GM21786 (cell line): Measurements from ENCODE around the gene CTCF.

Experiments used
- ATAC-seq: cut with Tn5 transposase; IDR thresholded peaks from one replicate; pipeline ENCODE4 v1.9.1; 2021; ENCODE audit not compliant: unreplicated experiment

Gene CTCF

GRCh38 chr16:67594256-67594915 is 32.1 kb downstream of the CTCF start:
- no peak for ATAC-seq

GRCh38 chr16:67594956-67595355 is 32.6 kb downstream of the CTCF start:
- no peak for ATAC-seq

GRCh38 chr16:67598527-67598926 is 36.2 kb downstream of the CTCF start:
- ATAC-seq: no peak

DNA sequence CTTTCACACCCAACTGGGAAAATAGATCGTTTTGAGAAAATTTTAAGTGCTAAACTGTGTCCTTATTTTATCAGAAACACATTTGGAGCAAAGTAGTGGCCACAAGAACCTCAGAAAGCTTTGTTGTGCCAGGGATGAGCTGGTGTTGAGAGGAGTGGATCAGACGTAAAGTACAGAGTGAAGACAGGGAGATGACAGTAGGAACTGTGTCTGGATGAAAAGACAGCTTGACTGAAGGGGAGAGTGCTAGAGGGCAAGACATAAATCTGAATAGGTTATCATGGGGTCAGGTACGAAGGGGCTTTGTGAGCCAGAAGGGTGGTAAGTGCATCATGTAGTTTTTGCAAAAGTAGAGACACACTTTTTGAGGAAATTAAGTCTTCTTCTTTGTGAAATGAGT is 43.3 kb downstream of the CTCF start:
- no peak for ATAC-seq

DNA sequence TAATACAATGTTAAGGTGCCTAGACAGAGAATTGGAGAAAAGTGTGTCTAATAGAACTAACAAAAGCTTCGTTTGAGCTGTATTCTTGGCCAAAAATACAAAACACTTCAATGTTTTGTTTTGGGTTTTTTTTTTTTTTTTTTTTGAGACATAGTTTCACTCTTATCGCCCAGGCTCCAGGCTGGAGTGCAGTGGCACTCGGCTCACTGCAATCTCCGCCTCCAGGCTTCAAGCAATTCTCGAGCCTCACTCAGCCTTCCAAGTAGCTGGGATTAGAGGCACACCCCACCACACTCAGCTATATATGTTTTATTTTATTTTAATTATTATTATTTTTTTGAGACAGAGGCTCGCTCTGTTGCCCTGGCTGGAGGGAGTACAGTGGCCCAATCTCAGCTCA is 44.3 kb downstream of the CTCF start:
- ATAC-seq: no peak

DNA sequence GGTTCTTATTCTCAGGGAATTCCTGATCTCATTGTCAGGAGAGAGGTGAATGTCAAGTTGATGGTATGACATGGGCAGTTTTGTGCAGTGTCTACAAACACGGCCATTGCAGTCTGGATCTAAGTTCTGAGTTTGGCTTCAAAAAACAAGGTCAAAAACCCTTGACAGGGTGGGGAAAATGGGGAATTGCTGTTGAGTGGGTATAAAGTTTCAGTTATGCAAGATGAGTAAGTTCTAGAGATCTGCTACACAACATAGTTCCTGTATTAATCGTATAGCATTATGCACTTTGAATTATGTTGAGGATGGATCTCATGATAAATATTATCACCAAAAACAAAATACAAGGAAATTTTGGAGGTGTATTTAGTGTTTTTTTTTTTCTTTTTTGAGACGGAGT is 46.0 kb downstream of the CTCF start:
- ATAC-seq: no peak

DNA sequence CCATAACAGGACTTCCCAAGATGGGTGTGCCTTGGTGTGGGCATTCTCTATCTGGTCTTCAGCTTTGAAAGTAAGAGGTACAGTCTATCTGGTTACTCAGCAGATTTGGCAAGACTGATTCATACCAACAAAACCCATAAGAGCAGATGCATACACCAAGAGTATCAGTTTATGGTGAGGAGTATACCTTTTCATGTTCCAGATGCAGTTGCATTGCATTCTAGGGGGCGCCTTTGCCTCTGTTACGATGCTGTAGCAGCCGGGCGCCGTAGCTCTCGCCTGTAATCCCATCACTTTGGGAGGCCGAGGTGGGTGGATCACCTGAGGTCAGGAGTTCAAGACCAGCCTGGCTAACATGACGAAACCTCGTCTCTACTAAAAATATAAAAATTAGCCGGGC is 51.5 kb downstream of the CTCF start:
- no peak for ATAC-seq

GRCh38 chr16:67628216-67628615 is 65.9 kb downstream of the CTCF start:
- ATAC-seq: no peak

DNA sequence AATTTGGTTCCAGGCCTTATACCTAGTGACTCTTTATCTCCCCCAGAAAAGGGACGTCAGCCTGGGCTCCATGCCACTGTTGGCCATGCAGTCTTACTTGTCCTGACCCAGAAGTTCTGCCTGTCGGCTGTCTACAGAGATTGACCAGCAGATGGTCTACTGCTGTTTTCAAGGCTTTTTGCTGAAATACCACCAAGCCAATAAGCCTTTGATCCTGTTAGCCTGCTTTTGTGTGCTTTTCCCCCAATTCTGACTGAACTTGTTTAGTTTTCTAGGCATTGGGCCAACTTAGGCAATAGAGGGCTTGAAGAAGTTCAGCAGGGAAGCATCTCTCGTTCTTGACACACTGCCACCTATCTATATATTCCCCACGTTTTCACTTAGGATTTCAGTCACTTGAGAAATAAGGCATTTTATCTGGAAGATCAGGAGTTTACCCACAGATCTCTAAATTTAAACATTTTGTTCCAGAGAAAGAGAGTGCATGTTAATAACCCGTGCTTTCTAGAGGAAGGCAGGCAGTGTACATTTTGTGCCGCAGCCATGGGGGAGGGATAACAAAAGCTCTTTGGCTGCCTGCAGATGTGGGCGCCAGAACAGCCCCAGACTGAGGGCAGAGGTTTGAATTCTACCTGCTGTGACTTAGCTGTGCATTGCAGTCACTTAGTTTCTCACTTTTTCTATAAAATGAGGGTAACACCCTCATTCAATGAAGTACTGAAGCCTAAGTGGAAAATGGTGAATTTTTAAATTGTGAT is 70.3 kb downstream of the CTCF start:
- ATAC-seq: no peak

- ATAC-seq: no peak
Observed at GRCh38 chr16:67636713-67637112, 74.4 kb downstream of the CTCF start.

DNA sequence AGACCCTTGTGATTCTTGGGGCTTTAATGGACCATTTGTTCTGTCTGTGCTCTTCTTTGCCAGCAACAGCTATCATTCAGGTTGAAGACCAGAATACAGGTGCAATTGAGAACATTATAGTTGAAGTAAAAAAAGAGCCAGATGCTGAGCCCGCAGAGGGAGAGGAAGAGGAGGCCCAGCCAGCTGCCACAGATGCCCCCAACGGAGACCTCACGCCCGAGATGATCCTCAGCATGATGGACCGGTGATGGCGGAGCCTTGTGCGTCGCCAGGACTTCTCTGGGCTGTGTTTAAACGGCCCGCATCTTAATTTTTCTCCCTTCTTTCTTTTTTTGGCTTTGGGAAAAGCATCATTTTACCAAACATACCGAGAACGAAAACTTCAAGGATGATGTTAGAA is 75.3 kb downstream of the CTCF start:
- no peak for ATAC-seq

DNA sequence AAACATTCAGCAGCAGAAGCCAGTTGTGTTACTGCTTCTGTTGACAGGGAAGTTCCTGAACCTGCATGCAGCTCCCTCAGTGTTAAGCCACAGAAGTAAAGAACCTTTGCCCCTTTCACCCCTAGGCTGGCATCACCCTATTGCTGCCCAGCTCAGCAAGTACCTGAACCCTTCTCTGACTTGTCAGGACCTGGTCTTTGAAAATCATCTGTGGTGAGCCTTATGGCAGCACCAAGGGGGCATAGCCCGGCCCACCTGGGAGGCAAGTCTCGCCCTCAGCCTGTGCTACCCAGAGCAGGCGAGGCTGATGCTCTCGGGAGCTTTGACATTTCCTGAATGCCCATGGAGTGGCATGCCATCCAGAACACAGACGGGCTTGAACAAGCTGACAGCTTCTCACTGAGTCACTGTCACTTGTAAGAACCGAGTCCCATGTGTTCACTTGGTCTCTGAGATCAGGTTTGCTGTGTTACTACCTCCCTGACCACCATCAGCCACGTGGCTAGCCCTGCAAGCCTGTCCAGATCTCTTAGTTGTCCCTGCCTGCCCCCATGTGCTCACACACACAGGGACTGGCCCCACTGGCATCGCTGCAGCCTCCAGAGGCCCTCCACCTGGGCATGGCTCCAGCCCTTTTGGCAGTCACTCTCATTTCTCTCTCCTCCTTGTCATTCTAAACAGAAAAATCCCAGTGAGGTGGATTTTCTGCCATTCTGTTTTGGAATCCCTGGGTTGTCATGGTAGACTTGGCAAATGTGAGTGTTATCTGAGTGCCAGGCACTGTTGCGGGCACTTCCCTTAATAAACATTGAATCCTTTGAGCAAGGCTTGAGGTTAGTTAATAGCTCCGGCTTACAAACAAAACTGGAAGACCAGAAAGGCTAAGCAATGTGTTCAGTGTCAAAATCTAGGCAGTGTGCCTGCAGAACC is 79.7 kb downstream of the CTCF start:
- ATAC-seq: no peak

- ATAC-seq: no peak
Observed at GRCh38 chr16:67644038-67644437, 81.7 kb downstream of the CTCF start.

DNA sequence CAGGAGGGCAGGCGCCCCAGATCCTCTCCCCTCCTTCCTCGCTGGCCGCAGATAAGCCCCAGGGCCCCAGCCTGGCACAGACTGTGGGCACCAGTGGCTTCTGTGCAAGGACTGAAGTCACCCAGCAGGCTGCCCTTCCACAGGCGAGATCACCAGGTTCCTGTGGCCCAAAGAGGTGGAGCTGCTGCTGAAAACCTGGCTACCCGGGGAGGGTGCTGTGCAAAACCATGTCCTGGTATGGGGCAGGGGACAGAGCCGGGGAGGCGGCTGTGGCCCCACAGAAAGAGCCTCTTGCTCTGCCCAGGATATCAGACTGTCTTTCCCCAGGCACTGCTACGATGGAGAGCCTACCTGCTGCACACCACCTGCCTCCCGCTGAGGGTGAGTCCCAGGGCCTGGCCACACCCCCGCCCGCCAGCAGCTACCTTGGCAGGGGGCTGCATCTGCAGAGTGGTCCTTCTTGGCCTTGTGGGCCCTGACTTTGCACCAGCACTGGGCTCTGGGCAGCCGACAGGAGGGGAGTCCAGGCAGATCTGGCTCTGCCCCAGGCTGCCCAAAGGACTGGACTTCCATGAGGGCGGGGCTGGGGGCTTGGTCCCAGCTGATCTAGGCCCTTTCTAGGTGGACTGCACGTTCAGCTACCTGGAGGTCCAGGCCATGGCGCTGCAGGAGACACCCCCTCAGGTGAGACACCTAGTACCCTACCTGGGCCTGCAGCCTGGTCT is 83.2 kb downstream of the CTCF start:
- no peak for ATAC-seq

GRCh38 chr16:67647111-67647651 is 84.9 kb downstream of the CTCF start:
- no peak for ATAC-seq

DNA sequence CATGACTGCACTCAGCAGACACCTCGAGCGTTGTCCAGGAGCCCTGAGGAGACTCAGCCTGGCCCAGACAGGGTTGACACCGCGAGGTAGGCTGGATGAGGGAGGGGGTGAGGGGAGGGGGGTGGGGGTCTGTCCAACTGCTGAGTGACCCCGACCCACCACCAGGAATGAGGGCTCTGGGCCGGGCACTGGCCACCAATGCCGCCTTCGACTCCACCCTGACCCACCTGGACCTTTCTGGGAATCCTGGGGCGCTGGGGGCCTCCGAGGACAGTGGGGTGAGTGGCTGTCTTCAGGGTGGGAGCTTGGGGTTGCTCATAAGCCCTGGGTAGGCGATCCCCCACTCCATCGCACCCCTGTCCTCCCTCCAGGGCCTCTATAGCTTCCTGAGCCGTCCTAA is 85.4 kb downstream of the CTCF start:
- ATAC-seq: no peak

GRCh38 chr16:67648088-67648763 is 85.9 kb downstream of the CTCF start:
- no peak for ATAC-seq

DNA sequence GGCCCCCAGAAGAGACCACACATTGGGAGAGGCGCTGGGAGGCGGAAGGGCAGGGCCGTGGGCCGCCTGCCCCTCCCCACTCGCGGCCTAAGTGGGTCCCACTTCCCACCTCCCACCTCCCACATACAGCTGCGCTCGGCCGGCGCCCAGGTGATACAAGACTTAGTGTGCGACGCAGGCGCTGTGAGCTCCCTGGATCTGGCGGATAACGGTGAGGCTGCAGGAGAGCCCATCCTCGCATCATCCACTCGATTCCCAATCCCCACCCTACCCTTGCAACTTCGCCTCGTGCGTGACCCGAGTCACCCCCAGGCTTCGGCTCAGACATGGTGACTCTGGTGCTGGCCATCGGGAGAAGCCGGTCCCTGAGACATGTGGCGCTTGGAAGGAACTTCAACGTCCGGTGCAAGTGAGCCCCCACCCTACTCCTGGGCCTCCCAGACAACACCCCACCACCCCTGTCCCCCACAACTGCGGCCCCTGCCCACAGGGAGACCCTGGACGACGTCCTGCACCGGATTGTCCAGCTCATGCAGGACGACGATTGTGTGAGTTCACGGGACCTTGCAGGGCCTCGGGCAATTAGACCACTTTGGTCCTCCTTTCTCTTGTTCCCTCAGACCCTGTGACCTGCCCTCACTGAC is 86.6 kb downstream of the CTCF start:
- ATAC-seq: no peak

DNA sequence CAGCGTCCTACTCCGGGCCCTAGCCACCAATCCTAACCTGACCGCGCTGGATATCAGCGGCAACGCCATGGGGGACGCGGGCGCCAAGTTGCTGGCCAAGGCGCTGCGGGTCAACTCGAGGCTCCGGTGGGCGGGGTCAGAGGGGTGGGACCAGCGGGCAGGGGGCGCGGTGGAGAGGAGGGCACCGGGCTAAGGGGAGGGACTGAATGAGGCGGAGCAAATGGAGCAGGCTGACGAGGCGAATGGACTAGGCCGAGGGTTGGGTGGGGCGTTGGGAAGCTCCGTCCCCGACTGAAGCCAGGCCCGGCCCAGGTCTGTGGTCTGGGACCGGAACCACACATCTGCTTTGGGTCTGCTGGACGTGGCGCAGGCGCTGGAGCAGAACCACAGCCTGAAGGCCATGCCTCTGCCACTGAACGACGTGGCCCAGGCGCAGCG is 87.2 kb downstream of the CTCF start:
- ATAC-seq: no peak

GRCh38 chr16:67650023-67650422 is 87.7 kb downstream of the CTCF start:
- ATAC-seq: no peak
